Naive thymus-derived CD4-positive, alpha-beta T cell (primary cell): Measurements from ENCODE around the gene GPATCH2L. TPM values are rescaled to one million over a fixed set of nuclear protein-coding genes. Genes with fewer than 3 reads are reported as not detected.

Experiments
- ATAC-seq: fragments of 150-1000 bp; cut with Tn5 transposase; 2 replicates; pipeline ENCODE4 v1.10.0; 2021; ENCODE audit warnings: mild to moderate bottlenecking, moderate library complexity
- CTCF ChIA-PET: fragments of 350-600 bp; sonication (Branson Sonifier 250); formaldehyde crosslinking; loops from one replicate; lab custom pipeline; 2021; ENCODE audit warnings: antibody characterized with exemption; lab: Charles Lee
- POLR2A ChIA-PET: fragments of 350-600 bp; sonication (Branson Sonifier 250); formaldehyde crosslinking; loops from one replicate; lab custom pipeline; 2021; ENCODE audit warnings: antibody characterized with exemption, inconsistent platforms; lab: Charles Lee
- DNase-seq, 9 donors: peaks; one replicate each; pipeline versions ENCODE4 v3.0.0 to v3.0.0-alpha.2; 2020 to 2022; ENCODE audit warnings: mixed read lengths in 1 of 9
- H3K27ac ChIP-seq: one replicate; pipeline ENCODE4 v1.7.0; 2013; ENCODE audit warnings: mild to moderate bottlenecking, low read depth, low read length, moderate library complexity
- H3K27me3 ChIP-seq, 2 donors: one replicate each; pipeline ENCODE4 v1.7.0; 2013; ENCODE audit warnings: low read length in 2 of 2, mild to moderate bottlenecking in 2 of 2, moderate library complexity in 2 of 2; ENCODE audit not compliant: control insufficient read depth in 2 of 2, insufficient read depth in 2 of 2
- H3K36me3 ChIP-seq, 3 experiments: 1 replicate in 2 of 3; 2 replicates in 1 of 3; pipeline ENCODE4 v1.7.0; 2013; ENCODE audit warnings: low read length in 3 of 3, mild to moderate bottlenecking in 3 of 3, moderate library complexity in 1 of 3; ENCODE audit not compliant: insufficient read depth in 3 of 3, control insufficient read depth in 2 of 3
- H3K4me1 ChIP-seq, 2 donors: one replicate each; pipeline ENCODE4 v1.7.0; 2013; ENCODE audit warnings: low read length in 2 of 2, mild to moderate bottlenecking in 2 of 2, moderate library complexity in 1 of 2; ENCODE audit not compliant: control insufficient read depth in 2 of 2, insufficient read depth in 2 of 2
- H3K4me3 ChIP-seq: 2 replicates; pipeline ENCODE4 v1.7.0; 2013; ENCODE audit warnings: mild to moderate bottlenecking, low read length
- H3K9me3 ChIP-seq, 3 experiments: 1 replicate in 2 of 3; 2 replicates in 1 of 3; pipeline ENCODE4 v1.7.0; 2013; ENCODE audit warnings: low read length in 3 of 3; ENCODE audit not compliant: control insufficient read depth in 2 of 3
- H3K27ac Mint-ChIP-seq, 9 donors: one replicate each; pipeline ENCODE4 v1.8.0; 2020 to 2022; ENCODE audit warnings: mixed read lengths in 9 of 9, mild to moderate bottlenecking in 8 of 9, moderate library complexity in 5 of 9, inconsistent platforms in 2 of 9
- H3K27me3 Mint-ChIP-seq, 5 donors: one replicate each; pipeline ENCODE4 v1.8.0; 2021 to 2022; ENCODE audit warnings: mixed read lengths in 5 of 5, mild to moderate bottlenecking in 1 of 5
- H3K36me3 Mint-ChIP-seq, 5 donors: one replicate each; pipeline ENCODE4 v1.8.0; 2020 to 2022; ENCODE audit warnings: mixed read lengths in 5 of 5, mild to moderate bottlenecking in 3 of 5, inconsistent platforms in 1 of 5
- H3K4me1 Mint-ChIP-seq, 7 donors: one replicate each; pipeline ENCODE4 v1.8.0; 2020 to 2022; ENCODE audit warnings: mixed read lengths in 7 of 7, mild to moderate bottlenecking in 3 of 7, inconsistent platforms in 1 of 7
- H3K4me3 Mint-ChIP-seq, 10 donors: one replicate each; pipeline ENCODE4 v1.8.0; 2020 to 2022; ENCODE audit warnings: mild to moderate bottlenecking in 10 of 10, mixed read lengths in 10 of 10, moderate library complexity in 6 of 10, inconsistent platforms in 2 of 10
- H3K9me3 Mint-ChIP-seq, 11 donors: one replicate each; pipeline ENCODE4 v1.8.0; 2020 to 2022; ENCODE audit warnings: mixed read lengths in 11 of 11, mild to moderate bottlenecking in 4 of 11, inconsistent platforms in 1 of 11, moderate library complexity in 1 of 11
- intact Hi-C, 2 donors: fragments of 100-400 bp; cut with micrococcal nuclease; formaldehyde crosslinking; loops; one replicate each; pipeline ENCODE4 v1.15.1; 2023
- polyA plus RNA-seq, 2 donors: library from polyadenylated mRNA; unstranded; fragments of 300-500 nt; fragmentation: Illumina TruSeq; gene quantifications; one replicate each; pipeline ENCODE4 v1.2.3, GENCODE V29; 2021
- total RNA-seq, 6 experiments: library from RNA in 5 of 6; stranded (reverse) in 5 of 6; gene quantifications; 1 replicate in 5 of 6; 2 replicates in 1 of 6; pipeline ENCODE4 v1.2.3 and lab custom pipeline; 2021 to 2026

Gene GPATCH2L
- total and polyA plus RNA-seq, 7 experiments from 2014 or later: 8.7 to 83.1 (median 60.6) TPM

DNA sequence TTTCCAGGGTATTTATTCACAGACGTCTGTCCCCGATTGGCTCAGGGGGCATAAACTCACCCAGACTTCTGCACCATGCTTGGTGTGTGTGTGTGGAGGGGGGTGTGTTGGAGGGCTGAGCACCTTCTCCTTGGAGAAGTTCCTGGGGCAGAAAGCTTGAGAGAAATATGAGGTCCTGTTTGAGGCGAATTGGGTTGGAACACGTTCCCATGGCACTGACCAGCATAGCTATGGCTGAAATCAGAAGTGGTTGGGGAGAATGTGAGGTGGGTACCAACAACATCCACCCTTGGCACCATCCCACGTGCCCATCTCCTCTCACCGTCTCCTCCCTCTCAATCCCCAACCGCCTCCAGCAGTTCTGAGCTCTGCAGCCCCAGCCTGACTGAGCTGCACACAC, 16.0 kb upstream of the GPATCH2L start:
- Mint-ChIP-seq H3K4me1 (peaks cover 0 to 15% (median 11%) of the 10 kb centered on the region in 7 donors), H3K9me3 (peaks cover 0 to 28% (median 10%) of the 10 kb centered on the region in 11 donors), H3K36me3 (peaks cover 0 to 4% (median 0%) of the 10 kb centered on the region in 5 donors), H3K4me3 (no peak overlapping the region), H3K27me3 (peaks cover 69 to 88% (median 84%) of the 10 kb centered on the region in 5 donors), H3K27ac (no peak overlapping the region)
- intact Hi-C loops: no loop called here
- no peaks in the 10 kb centered on the region for H3K36me3 ChIP-seq
- ChIA-PET POLR2A (no interaction called here), CTCF (no interaction called here)
- H3K27ac ChIP-seq: no peak overlapping the region
- peaks cover 0 to 11% of the 10 kb centered on the region in 2 donors for H3K27me3 ChIP-seq
- ATAC-seq (no peak), DNase-seq (no peak)
- no peak overlapping the region for H3K4me3 ChIP-seq
- H3K9me3 ChIP-seq: no peaks in the 10 kb centered on the region
- no peaks in the 10 kb centered on the region for H3K4me1 ChIP-seq

DNA sequence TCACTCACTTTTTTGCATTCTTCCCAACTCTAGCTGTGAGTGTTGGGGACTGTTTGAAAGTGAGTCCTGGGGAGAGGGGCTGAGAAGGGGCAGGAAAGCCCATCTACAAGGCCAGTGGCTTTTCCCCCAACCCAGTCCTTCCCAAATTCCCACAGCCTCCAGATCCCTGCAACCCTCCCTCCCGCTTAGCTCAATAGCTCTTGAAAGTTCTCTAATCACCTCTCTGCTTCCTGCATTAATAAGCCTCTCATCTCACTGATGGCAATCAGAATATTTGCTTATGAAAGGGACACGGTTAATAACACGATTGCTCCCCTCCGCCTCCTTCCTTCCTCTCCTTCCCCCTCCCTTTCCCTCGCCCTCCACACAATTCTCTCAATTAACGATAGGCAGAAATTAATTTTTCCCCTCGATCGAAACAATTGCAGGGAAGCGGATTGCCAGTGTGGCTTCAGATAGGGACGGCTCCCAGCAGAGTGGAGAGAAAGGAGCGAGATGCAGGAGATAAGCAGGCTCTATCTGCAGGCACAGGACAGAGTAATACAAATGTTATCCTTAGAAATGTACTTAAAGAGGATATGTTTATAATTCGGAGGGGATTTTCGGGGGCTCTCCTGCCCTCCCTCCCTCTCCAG, 15.1 kb upstream of the GPATCH2L start:
- H3K36me3 ChIP-seq: no peaks in the 10 kb centered on the region
- ATAC-seq (no peak), DNase-seq (no peak)
- H3K4me1 Mint-ChIP-seq: peaks cover 0 to 14% (median 10%) of the 10 kb centered on the region in 7 donors
- H3K4me3 ChIP-seq: no peak overlapping the region
- ChIA-PET POLR2A (no interaction called here), CTCF (no interaction called here)
- H3K4me3 Mint-ChIP-seq: no peak overlapping the region
- H3K27me3 ChIP-seq: peaks cover 0 to 11% of the 10 kb centered on the region in 2 donors
- peaks cover 0 to 4% (median 0%) of the 10 kb centered on the region in 5 donors for H3K36me3 Mint-ChIP-seq
- no peaks in the 10 kb centered on the region for H3K4me1 ChIP-seq
- intact Hi-C loops: no loop called here
- H3K9me3 ChIP-seq: no peaks in the 10 kb centered on the region
- H3K27ac ChIP-seq: no peak overlapping the region
- H3K9me3 Mint-ChIP-seq: peaks cover 0 to 33% (median 11%) of the 10 kb centered on the region in 11 donors
- no peak overlapping the region for H3K27ac Mint-ChIP-seq
- peaks cover 70 to 90% (median 83%) of the 10 kb centered on the region in 5 donors for H3K27me3 Mint-ChIP-seq

DNA sequence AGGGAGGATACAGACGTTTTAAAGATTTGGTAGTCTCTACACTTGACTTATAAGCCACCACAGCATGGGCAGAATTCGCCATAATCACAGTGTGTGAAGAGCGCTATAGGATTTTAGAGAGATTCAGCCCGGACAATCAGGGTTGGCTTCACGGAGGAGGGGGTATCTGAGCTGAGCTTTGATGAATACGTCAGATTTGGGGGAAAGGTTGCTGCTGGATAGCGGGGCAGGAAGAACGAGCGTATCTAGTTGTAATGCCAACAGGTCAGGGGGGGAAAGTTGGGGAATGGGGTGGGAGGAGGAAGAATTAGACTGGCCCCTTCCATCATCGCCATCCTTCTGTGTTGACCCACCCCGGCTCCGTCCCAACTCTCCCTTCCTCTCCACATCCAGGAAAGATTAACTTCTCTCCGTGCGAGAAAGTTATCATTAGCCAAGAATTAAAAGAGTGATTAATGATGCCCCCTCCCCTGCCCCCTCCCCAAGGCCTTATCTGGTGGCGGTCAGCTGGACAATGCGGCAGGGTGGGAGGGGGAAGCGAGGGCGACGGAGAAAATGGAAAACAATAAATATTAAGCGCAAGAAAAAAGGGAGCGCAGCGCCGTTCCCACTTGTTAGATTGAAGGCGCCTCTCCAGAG, 13.5 kb upstream of the GPATCH2L start:
- peaks cover 0 to 11% of the 10 kb centered on the region in 2 donors for H3K27me3 ChIP-seq

DNA sequence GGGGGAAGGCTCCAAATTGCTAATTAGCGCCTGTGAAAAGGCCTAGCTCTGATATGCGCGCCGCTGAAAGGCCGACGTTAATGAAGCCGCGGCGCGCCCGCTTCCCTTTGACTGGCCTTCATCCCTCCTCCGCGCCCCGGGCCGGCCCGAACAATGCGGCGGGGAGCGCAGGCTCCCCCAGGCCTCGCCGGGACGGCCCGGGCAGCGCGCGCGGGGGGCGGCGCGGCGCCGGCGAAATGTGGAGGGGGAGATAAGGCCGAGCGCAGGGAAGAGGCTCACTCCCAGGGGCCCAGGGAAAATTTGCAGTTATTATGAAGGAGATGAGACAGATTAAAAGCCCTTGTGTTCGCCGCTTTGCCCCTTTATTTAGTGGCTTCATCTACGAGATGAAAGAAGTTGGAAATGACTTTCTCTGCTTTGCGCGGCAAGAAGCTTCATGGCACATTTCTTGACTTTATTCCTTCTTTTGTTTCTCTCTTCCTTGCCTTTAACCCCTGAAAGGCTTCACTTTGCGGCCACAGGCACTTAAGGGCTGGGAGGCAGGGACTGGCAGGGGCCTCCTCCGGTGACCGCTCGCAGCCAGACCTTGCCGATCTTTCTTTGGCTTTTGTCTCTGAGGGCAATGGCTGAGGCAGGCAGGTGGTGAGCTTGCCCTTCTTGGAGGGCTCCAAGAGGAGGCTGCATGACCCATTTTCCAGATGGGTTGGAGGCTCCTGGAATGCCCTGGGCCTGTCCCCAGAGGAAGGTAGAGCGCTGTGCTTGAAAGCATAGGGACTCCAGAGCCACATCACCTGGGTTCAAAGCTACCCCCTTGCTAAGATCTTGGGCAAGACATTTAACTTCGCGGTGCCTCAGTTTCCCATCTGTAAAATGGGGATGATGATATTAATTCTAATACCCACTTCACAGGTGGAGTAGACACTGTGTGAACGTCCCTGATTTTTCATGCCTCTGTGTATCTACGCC, 12.7 kb upstream of the GPATCH2L start:
- peaks cover 0 to 11% (median 0%) of the 10 kb centered on the region in 3 experiments for H3K9me3 ChIP-seq
- POLR2A ChIA-PET: no interaction called here
- H3K27ac ChIP-seq: no peak overlapping the region
- peaks cover 0 to 14% (median 6%) of the 10 kb centered on the region in 7 donors for H3K4me1 Mint-ChIP-seq
- peaks cover 0 to 41% (median 14%) of the 10 kb centered on the region in 11 donors for H3K9me3 Mint-ChIP-seq
- peaks cover 0 to 4% (median 3%) of the 10 kb centered on the region in 5 donors for H3K36me3 Mint-ChIP-seq
- peak overlapping the region in 5 of 10 donors; percentile 1 to 52 (median 23) for H3K4me3 Mint-ChIP-seq
- H3K27me3 Mint-ChIP-seq: peaks cover 62 to 76% (median 72%) of the 10 kb centered on the region in 5 donors
- CTCF ChIA-PET: no interaction called here
- intact Hi-C loops: no loop called here
- DNase-seq (no peak), ATAC-seq (no peak)
- H3K27ac Mint-ChIP-seq: no peak overlapping the region
- peaks cover 0 to 11% of the 10 kb centered on the region in 2 donors for H3K27me3 ChIP-seq
- no peak overlapping the region for H3K4me3 ChIP-seq
- H3K36me3 ChIP-seq: no peaks in the 10 kb centered on the region
- H3K4me1 ChIP-seq: no peaks in the 10 kb centered on the region

More for the DNA sequence above, 13.5 kb upstream of the GPATCH2L start:
- ChIA-PET CTCF (no interaction called here), POLR2A (no interaction called here)
- peaks cover 0 to 14% (median 6%) of the 10 kb centered on the region in 7 donors for H3K4me1 Mint-ChIP-seq
- peaks cover 0 to 40% (median 14%) of the 10 kb centered on the region in 11 donors for H3K9me3 Mint-ChIP-seq
- H3K4me1 ChIP-seq: no peaks in the 10 kb centered on the region
- intact Hi-C loops: no loop called here
- peak overlapping the region in 5 of 10 donors; percentile 2 to 45 (median 7) for H3K4me3 Mint-ChIP-seq
- peaks cover 67 to 83% (median 78%) of the 10 kb centered on the region in 5 donors for H3K27me3 Mint-ChIP-seq
- H3K27ac ChIP-seq: no peak overlapping the region
- H3K4me3 ChIP-seq: no peak overlapping the region
- no peaks in the 10 kb centered on the region for H3K36me3 ChIP-seq
- H3K27ac Mint-ChIP-seq: peak overlapping the region in 1 of 9 donors; percentile 49
- DNase-seq (no peak), ATAC-seq (no peak)
- peaks cover 0 to 4% (median 2%) of the 10 kb centered on the region in 5 donors for H3K36me3 Mint-ChIP-seq
- H3K9me3 ChIP-seq: peaks cover 0 to 5% (median 0%) of the 10 kb centered on the region in 3 experiments

DNA sequence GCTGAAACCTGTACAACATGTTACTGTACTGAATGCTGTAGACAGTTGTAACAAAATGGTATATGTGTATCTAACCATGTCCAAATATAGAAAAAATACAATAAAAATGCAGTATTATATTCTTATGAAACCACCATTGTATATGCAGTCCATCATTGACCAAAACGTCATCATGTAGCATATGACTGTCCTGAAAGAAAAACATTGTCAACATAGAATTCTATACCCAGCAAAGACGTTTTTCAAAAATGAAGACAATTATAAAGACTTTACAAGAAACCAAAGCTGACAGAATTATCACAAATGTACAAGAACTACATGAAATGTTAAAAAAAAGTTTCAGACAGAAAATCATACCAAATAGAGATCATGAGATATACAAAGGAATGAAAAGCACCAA, 8.1 kb upstream of the GPATCH2L start:
- H3K36me3 ChIP-seq: no peaks in the 10 kb centered on the region
- H3K4me3 ChIP-seq: no peak overlapping the region
- ATAC-seq (no peak), DNase-seq (no peak)
- Mint-ChIP-seq H3K27me3 (peaks cover 38 to 51% (median 42%) of the 10 kb centered on the region in 5 donors), H3K9me3 (peaks cover 3 to 47% (median 22%) of the 10 kb centered on the region in 11 donors), H3K4me1 (peaks cover 0 to 6% (median 2%) of the 10 kb centered on the region in 7 donors), H3K4me3 (no peak overlapping the region), H3K27ac (no peak overlapping the region), H3K36me3 (peaks cover 0 to 4% (median 3%) of the 10 kb centered on the region in 5 donors)
- CTCF ChIA-PET: no interaction called here
- peaks cover 0 to 5% of the 10 kb centered on the region in 2 donors for H3K27me3 ChIP-seq
- intact Hi-C loops: no loop called here
- H3K4me1 ChIP-seq: no peaks in the 10 kb centered on the region
- POLR2A ChIA-PET: no interaction called here
- H3K9me3 ChIP-seq: peaks cover 0 to 22% (median 0%) of the 10 kb centered on the region in 3 experiments
- no peak overlapping the region for H3K27ac ChIP-seq

DNA sequence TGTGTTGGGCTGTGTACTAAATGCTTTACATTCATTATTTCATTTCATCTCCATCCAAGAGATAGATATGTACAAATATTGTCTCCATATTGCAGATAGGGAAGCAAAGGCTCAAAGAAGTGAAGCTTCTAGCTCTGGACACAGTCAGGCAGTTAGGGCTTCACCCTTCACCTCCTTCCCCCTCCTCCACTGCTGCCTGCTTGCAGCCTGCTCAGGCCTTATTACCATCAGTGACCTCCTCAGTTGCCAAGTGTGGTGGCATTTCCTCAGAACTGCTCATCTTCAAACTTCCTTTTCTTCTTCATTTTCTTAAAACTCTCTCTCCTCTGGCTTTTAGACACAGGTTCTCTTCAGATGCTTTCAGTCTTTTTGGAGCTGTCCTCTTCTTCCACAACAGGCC, 4.7 kb upstream of the GPATCH2L start:
- Mint-ChIP-seq H3K27ac (no peak overlapping the region), H3K9me3 (peaks cover 3 to 33% (median 13%) of the 10 kb centered on the region in 11 donors), H3K27me3 (peaks cover 12 to 27% (median 16%) of the 10 kb centered on the region in 5 donors), H3K4me1 (peaks cover 4 to 12% (median 7%) of the 10 kb centered on the region in 7 donors), H3K36me3 (peaks cover 0 to 4% (median 3%) of the 10 kb centered on the region in 5 donors), H3K4me3 (no peak overlapping the region)
- DNase-seq (no peak), ATAC-seq (no peak)
- no peaks in the 10 kb centered on the region for H3K27me3 ChIP-seq
- intact Hi-C loops: no loop called here
- H3K4me3 ChIP-seq: no peak overlapping the region
- ChIA-PET CTCF (no interaction called here), POLR2A (interaction anchor here (0.7 kb wide), 1 partner anchor 9 kb away, joined by 3 read pairs; no protein-coding TSS in a partner anchor)
- H3K27ac ChIP-seq: no peak overlapping the region
- peaks cover 0 to 3% of the 10 kb centered on the region in 2 donors for H3K4me1 ChIP-seq
- peaks cover 0 to 2% (median 0%) of the 10 kb centered on the region in 3 experiments for H3K36me3 ChIP-seq
- H3K9me3 ChIP-seq: peaks cover 0 to 22% (median 0%) of the 10 kb centered on the region in 3 experiments
